OCI-LY7 (cell line): Measurements from ENCODE around the gene BRD7.

Experiments
- EZH2phosphoT487 ChIP-seq: fragments of 200-600 bp; sonication (generic); IDR thresholded peaks from 2 replicates; pipeline ENCODE4 v1.6.1; 2018; ENCODE audit warnings: low read depth, borderline replicate concordance, mild to moderate bottlenecking, mixed run types, antibody characterized with exemption, low read length, moderate library complexity, mixed read lengths
- TF ChIP-seq, protein P1 (sequence below): fragments of 200-600 bp; sonication (generic); conservative IDR thresholded peaks from 2 replicates; pipeline ENCODE4 v1.5.1; 2014; ENCODE audit warnings: mild to moderate bottlenecking, antibody characterized with exemption, low read length, moderate library complexity, mixed read lengths

DNA sequence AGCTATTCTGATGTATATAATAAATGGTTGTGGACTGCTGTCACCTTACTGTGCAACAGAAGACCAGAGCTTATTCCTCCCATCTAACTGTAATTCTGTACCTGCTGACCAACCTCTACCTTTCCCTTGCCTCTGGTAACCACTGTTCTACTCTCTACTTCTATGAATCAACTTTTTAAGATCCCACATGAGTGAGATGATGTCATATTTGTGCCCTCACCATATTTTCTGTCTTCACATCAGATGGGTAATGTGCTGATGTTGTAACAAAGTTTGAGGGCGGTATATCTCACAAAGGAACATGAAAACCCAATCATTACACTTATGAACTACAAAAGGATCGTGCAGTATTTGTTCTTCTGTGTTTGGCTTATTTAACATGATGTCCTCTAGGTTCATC, 16.8 kb downstream of the BRD7 start:
- TF ChIP-seq, protein P1, sequence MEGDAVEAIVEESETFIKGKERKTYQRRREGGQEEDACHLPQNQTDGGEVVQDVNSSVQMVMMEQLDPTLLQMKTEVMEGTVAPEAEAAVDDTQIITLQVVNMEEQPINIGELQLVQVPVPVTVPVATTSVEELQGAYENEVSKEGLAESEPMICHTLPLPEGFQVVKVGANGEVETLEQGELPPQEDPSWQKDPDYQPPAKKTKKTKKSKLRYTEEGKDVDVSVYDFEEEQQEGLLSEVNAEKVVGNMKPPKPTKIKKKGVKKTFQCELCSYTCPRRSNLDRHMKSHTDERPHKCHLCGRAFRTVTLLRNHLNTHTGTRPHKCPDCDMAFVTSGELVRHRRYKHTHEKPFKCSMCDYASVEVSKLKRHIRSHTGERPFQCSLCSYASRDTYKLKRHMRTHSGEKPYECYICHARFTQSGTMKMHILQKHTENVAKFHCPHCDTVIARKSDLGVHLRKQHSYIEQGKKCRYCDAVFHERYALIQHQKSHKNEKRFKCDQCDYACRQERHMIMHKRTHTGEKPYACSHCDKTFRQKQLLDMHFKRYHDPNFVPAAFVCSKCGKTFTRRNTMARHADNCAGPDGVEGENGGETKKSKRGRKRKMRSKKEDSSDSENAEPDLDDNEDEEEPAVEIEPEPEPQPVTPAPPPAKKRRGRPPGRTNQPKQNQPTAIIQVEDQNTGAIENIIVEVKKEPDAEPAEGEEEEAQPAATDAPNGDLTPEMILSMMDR: no peak
- TF ChIP-seq EZH2phosphoT487: no peak
